Measurements from ENCODE around the gene DOCK2.

DNA sequence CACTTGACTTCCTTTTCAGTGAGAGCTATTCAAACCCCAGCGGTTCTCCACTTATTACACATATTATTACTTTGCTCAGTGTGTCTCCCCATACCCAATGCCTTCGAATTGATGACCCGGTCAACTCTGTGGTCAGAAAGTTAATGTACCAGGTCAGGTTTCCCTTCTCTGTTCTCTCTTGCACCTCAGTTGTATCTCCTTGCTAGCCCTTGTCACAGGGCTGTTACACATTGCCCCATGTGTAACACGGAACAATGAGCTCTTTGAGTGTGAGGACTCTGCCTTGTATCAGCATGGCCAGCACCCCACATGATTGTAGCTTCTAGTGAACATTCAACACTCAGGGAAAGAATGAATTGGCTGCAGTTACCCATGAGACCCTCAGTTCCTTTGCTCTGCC, 73.6 kb downstream of the DOCK2 start:
- TF ChIP-seq POLR2A (conservative IDR thresholded peaks at IDR 0.05) (no peak), SIX5 (IDR thresholded peaks at IDR 0.05; ENCODE audit: borderline replicate concordance in 1 of 2, insufficient read depth in 1 of 2, low read depth in 1 of 2, low read length in 2 of 2) (no peak), L3MBTL2 (IDR thresholded peaks at IDR 0.05) (no peak)
- TF ChIP-seq, protein P1, sequence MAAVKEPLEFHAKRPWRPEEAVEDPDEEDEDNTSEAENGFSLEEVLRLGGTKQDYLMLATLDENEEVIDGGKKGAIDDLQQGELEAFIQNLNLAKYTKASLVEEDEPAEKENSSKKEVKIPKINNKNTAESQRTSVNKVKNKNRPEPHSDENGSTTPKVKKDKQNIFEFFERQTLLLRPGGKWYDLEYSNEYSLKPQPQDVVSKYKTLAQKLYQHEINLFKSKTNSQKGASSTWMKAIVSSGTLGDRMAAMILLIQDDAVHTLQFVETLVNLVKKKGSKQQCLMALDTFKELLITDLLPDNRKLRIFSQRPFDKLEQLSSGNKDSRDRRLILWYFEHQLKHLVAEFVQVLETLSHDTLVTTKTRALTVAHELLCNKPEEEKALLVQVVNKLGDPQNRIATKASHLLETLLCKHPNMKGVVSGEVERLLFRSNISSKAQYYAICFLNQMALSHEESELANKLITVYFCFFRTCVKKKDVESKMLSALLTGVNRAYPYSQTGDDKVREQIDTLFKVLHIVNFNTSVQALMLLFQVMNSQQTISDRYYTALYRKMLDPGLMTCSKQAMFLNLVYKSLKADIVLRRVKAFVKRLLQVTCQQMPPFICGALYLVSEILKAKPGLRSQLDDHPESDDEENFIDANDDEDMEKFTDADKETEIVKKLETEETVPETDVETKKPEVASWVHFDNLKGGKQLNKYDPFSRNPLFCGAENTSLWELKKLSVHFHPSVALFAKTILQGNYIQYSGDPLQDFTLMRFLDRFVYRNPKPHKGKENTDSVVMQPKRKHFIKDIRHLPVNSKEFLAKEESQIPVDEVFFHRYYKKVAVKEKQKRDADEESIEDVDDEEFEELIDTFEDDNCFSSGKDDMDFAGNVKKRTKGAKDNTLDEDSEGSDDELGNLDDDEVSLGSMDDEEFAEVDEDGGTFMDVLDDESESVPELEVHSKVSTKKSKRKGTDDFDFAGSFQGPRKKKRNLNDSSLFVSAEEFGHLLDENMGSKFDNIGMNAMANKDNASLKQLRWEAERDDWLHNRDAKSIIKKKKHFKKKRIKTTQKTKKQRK (IDR thresholded peaks at IDR 0.05; ENCODE audit: borderline replicate concordance, low read depth, low read length), result no peak
- TF ChIP-seq, protein P2, sequence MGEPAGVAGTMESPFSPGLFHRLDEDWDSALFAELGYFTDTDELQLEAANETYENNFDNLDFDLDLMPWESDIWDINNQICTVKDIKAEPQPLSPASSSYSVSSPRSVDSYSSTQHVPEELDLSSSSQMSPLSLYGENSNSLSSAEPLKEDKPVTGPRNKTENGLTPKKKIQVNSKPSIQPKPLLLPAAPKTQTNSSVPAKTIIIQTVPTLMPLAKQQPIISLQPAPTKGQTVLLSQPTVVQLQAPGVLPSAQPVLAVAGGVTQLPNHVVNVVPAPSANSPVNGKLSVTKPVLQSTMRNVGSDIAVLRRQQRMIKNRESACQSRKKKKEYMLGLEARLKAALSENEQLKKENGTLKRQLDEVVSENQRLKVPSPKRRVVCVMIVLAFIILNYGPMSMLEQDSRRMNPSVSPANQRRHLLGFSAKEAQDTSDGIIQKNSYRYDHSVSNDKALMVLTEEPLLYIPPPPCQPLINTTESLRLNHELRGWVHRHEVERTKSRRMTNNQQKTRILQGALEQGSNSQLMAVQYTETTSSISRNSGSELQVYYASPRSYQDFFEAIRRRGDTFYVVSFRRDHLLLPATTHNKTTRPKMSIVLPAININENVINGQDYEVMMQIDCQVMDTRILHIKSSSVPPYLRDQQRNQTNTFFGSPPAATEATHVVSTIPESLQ (CRISPR knock-in tag; IDR thresholded peaks at IDR 0.05), result no peak

All from K562 (cell line).